Duodenal mucosa (tissue), 2 donors: ENCODE results near the gene MFSD1.

ENCODE experiments used
- H3K27ac ChIP-seq: one replicate; pipeline ENCODE4 v1.7.0; 2013; ENCODE audit warnings: low read depth, low read length
- H3K27me3 ChIP-seq, 2 donors: one replicate each; pipeline ENCODE4 v1.7.0; 2013; ENCODE audit warnings: low read length in 2 of 2, control low read depth in 1 of 2; ENCODE audit not compliant: insufficient read depth in 2 of 2, control insufficient read depth in 1 of 2
- H3K36me3 ChIP-seq, 2 donors: one replicate each; pipeline ENCODE4 v1.7.0; 2013; ENCODE audit warnings: low read length in 2 of 2, control low read depth in 1 of 2; ENCODE audit not compliant: insufficient read depth in 2 of 2, control insufficient read depth in 1 of 2
- H3K4me1 ChIP-seq, 2 donors: one replicate each; pipeline ENCODE4 v1.7.0; 2013; ENCODE audit warnings: low read length in 2 of 2, control low read depth in 1 of 2; ENCODE audit not compliant: insufficient read depth in 2 of 2, control insufficient read depth in 1 of 2
- H3K4me3 ChIP-seq, 2 donors: one replicate each; pipeline ENCODE4 v1.7.0; 2013; ENCODE audit warnings: low read length in 2 of 2, low read depth in 1 of 2
- H3K9ac ChIP-seq, 2 donors: one replicate each; pipeline ENCODE4 v1.7.0; 2013; ENCODE audit warnings: low read length in 2 of 2, low read depth in 1 of 2
- H3K9me3 ChIP-seq, 2 donors: one replicate each; pipeline ENCODE4 v1.7.0; 2013; ENCODE audit warnings: low read length in 2 of 2, control low read depth in 1 of 2; ENCODE audit not compliant: control insufficient read depth in 1 of 2

The MFSD1 gene, protein sequence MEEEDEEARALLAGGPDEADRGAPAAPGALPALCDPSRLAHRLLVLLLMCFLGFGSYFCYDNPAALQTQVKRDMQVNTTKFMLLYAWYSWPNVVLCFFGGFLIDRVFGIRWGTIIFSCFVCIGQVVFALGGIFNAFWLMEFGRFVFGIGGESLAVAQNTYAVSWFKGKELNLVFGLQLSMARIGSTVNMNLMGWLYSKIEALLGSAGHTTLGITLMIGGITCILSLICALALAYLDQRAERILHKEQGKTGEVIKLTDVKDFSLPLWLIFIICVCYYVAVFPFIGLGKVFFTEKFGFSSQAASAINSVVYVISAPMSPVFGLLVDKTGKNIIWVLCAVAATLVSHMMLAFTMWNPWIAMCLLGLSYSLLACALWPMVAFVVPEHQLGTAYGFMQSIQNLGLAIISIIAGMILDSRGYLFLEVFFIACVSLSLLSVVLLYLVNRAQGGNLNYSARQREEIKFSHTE

DNA sequence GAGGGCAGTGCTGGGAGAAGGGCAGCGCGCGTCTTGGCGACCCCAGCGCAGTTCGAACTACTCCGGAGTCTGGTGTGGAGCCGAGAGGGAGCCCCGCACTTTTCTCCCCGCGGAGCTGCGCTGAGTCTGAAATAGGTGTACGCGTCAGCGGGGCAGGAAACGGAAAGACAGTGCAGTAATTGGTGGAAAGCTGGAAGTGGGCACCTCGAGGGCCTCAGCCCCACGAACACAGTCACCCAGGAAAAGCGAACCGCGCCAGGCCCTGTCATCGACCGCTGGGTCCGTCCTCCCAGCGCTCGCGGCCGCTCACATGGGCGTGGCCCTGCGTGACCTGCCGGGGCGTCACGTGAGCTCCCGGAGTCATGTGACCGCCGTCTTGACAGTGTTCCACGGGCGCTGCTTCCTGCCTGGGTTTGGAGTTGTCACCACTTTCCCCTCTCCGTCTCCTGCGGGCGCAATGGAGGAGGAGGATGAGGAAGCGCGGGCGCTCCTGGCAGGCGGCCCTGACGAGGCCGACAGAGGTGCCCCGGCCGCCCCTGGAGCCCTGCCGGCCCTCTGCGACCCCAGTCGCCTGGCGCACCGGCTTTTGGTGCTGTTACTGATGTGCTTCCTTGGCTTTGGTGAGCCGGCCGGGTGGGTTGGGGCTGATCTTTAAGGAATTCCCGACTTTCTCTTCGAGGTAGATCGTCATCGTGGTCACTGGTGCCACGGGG, at the start of gene MFSD1:
TSS of gene MFSD1 (plus strand) at position 359 of the 713 bp plus-strand sequence. CDS start at position 458, 99 bp downstream.
- Histone ChIP-seq H3K9me3 (no peaks in the 10 kb centered on the region), H3K9ac (peak within 1 kb of the TSS; percentile 84 to 92)

DNA sequence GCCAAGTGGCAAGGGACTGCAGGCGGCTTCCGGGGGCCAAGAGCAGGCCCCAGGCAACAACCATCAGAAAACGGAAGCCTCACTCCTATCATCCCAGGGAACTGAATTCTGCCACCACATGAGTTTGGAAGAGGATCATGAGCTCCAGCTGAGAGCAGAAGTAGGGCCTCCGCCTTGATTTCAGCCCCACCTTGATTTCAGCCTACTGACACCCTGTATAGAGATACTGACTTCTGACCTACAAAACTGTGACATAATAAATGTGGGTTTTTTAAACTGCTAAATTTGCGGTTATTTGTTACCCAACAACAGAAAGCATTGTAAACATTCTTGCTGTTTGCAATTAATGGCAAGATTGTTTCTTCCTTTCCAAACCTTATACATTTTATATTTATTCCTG, 48.0 kb upstream of the MFSD1 start:
- Histone ChIP-seq H3K4me3 (no peak overlapping the region), H3K36me3 (no peaks in the 10 kb centered on the region), H3K4me1 (peaks cover 0 to under 1% of the 10 kb centered on the region in 2 donors), H3K9ac (no peak overlapping the region), H3K27me3 (no peaks in the 10 kb centered on the region), H3K27ac (no peak overlapping the region), H3K9me3 (no peaks in the 10 kb centered on the region)

More for the DNA sequence above, at the start of gene MFSD1:
- Histone ChIP-seq H3K27ac (peak within 1 kb of the TSS; percentile 71), H3K4me3 (peak within 1 kb of the TSS; percentile 93 to 98), H3K4me1 (peaks cover 15 to 21% of the 10 kb centered on the region in 2 donors), H3K36me3 (peaks cover 0 to 4% of the 10 kb centered on the region in 2 donors), H3K27me3 (no peaks in the 10 kb centered on the region)

DNA sequence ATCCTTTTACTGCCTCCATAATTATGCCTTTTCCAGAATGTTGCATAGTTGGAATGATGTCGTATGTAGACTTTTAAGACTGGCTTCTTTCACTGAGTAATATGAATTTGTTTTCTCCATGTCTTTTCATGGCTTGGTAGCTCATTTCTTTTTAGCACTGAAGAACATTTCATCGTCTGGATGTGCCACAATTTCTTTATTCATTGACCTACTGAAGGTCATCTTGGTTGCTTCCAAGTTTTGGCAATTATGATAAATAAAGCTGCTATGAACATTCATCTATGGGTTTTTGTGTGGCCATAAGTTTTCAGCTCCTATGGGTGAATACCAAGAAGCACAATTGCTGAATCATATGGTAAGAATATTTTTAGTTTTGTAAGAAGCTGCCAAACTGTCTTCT, 46.4 kb upstream of the MFSD1 start:
- no peak overlapping the region for H3K27ac ChIP-seq
- no peaks in the 10 kb centered on the region for H3K27me3 ChIP-seq
- H3K4me3 ChIP-seq: no peak overlapping the region
- H3K4me1 ChIP-seq: no peaks in the 10 kb centered on the region
- no peaks in the 10 kb centered on the region for H3K9me3 ChIP-seq
- no peaks in the 10 kb centered on the region for H3K36me3 ChIP-seq
- no peak overlapping the region for H3K9ac ChIP-seq

DNA sequence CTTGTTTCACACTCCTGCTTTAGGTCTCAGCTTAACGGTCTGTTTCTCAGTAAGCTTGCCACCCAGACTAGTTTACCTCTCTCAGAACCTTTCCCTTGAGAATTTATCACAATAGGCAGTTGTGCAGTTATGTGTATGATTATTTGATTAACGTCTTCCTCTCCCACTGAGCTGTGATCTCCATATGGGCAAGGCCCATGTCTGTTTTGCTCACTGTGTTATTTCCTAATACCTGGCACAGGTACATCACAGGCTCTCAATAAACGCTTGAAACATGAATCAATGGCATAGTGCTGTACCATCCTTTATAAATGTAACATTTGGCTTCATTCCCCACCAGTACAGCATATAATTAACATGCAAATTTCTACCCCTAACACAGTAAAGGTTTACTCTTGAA, 40.5 kb upstream of the MFSD1 start:
- no peaks in the 10 kb centered on the region for H3K27me3 ChIP-seq
- no peak overlapping the region for H3K27ac ChIP-seq
- H3K36me3 ChIP-seq: no peaks in the 10 kb centered on the region
- no peak overlapping the region for H3K4me3 ChIP-seq
- H3K9me3 ChIP-seq: no peaks in the 10 kb centered on the region
- H3K4me1 ChIP-seq: no peaks in the 10 kb centered on the region
- no peak overlapping the region for H3K9ac ChIP-seq

DNA sequence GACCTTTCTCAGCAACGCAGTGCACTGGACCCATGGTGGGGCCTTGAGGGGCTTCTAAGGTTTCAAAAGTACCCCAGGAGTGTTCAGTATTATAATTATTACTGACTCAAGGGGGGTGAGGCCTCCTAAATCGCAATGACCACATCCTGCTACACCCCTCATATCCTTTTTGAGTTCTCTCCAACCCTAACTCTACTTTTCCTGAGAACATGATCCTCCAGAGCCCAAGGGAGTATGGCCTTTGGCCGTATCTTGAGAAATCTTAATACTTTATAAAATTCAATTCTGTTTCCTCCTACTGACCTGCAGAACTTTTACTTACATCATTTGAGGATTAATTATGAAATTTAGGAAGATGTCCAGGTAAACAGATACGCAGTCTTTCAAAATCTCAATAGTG, 39.2 kb upstream of the MFSD1 start:
- no peak overlapping the region for H3K4me3 ChIP-seq
- no peaks in the 10 kb centered on the region for H3K4me1 ChIP-seq
- H3K27ac ChIP-seq: no peak overlapping the region
- no peaks in the 10 kb centered on the region for H3K27me3 ChIP-seq
- H3K9me3 ChIP-seq: no peaks in the 10 kb centered on the region
- H3K36me3 ChIP-seq: no peaks in the 10 kb centered on the region
- no peak overlapping the region for H3K9ac ChIP-seq

DNA sequence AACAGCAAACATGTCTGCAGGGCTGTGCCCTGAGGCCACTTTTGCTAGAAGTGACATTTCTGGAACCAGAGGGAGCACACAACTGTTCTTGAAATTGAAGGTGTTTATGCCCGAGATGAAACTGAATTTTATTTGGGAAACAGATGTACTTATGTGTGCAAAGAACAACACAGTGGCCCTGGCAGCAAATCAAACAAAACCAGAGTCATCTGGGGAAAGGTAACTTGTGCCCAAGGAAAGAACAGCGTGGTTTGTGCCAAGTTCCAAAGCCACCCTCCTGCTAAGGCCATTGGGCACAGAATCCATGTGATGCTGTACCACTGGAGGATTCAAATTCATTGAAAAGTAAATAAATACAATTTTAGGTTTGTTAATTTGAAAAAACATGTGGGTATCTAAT, 38.4 kb upstream of the MFSD1 start:
- Histone ChIP-seq H3K9me3 (no peaks in the 10 kb centered on the region), H3K9ac (no peak overlapping the region), H3K4me1 (peaks cover 0 to 4% of the 10 kb centered on the region in 2 donors), H3K27ac (no peak overlapping the region), H3K27me3 (no peaks in the 10 kb centered on the region), H3K4me3 (no peak overlapping the region), H3K36me3 (no peaks in the 10 kb centered on the region)

DNA sequence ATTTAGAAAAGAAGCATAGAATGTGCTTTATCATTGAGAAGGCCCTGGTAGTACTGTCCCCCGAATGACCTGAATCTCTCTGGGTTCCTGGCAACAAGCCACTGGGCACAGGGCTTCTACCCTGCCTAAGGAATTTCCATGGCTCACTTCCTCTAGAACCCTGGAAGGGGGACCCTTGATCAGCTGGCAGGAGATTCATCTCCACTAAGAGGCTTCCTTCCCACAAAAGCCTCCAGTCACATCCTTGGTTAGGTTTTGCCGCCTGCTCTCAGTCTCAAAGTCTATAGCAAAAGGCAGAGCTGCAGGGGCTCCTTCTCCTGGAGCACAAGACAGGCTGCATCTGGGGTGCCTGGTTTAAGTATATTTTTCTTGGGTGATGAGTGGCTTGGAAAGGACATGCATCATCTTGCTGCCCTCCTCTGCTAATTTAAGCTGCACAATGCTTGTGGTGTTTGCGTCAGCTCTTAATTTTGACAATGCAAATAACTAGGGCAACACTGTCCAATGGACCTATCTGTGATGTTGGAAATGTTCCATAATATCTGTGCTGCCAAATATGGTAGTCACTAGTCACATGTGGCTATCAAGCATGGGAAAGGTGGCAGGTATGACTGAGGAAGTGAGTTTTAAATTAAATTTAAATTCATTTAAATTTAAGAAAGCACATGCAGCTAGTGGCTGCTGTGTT, 36.2 kb upstream of the MFSD1 start:
- Histone ChIP-seq H3K27ac (no peak overlapping the region), H3K36me3 (no peaks in the 10 kb centered on the region), H3K4me1 (peaks cover 0 to 12% of the 10 kb centered on the region in 2 donors), H3K9me3 (no peaks in the 10 kb centered on the region), H3K9ac (no peak overlapping the region), H3K4me3 (no peak overlapping the region), H3K27me3 (no peaks in the 10 kb centered on the region)

DNA sequence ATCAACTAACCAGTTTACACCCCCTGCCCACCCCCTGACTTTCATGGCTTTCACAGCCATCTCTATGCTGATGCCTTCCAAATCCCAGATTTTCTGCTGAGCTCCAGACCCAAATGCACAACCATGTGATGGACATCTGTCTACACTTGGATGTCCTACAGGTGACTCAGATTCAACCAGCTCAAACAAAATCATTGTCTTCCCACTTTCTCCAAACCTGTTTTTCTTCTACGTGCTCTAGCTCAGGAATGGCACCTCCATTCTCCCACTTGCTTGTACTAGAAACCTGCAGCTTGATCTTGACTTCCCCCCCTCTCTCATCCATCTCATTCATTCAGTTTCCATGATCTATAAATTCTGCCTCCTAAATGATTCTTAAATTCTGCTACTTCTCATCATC, 35.5 kb upstream of the MFSD1 start:
- Histone ChIP-seq H3K4me1 (peaks cover 0 to 12% of the 10 kb centered on the region in 2 donors), H3K9ac (no peak overlapping the region), H3K9me3 (no peaks in the 10 kb centered on the region), H3K27me3 (no peaks in the 10 kb centered on the region), H3K36me3 (no peaks in the 10 kb centered on the region), H3K4me3 (no peak overlapping the region), H3K27ac (no peak overlapping the region)

DNA sequence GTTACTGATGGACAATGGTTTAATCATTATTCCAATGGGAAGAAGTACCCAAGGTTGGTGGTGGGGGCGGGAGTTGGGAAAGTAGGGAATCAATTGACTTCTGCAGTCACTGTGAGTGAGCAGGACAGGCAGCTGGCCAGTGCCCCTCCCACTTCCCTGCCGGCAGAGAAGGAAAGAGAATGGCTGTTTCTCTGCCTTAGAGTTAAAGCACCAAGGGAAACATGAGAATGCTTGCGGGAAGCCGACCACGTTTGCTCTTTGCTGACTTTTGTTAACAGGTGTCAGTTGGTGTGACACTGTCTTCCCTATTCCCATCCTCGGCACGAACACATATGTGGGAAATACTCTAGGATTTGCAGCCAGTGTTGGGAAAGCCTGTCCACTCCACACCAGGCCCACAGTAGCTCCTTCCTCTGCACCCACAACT, 33.5 kb upstream of the MFSD1 start:
- Histone ChIP-seq H3K27me3 (no peaks in the 10 kb centered on the region), H3K4me3 (peak overlapping the region; percentile 13 to 25), H3K36me3 (no peaks in the 10 kb centered on the region), H3K27ac (no peak overlapping the region), H3K9me3 (no peaks in the 10 kb centered on the region), H3K9ac (no peak overlapping the region), H3K4me1 (peaks cover 0 to 12% of the 10 kb centered on the region in 2 donors)
